GM21515 (cell line): Measurements from ENCODE around the gene CNP.
"Not testable (repeated sequence)": the region's sequence is repeated elsewhere in the genome, so short reads cannot be mapped to it uniquely, and the experiment has no call there.

Source experiments
- ATAC-seq: cut with Tn5 transposase; IDR thresholded peaks from one replicate; pipeline ENCODE4 v1.9.1; 2021; ENCODE audit not compliant: unreplicated experiment

CNP gene

DNA sequence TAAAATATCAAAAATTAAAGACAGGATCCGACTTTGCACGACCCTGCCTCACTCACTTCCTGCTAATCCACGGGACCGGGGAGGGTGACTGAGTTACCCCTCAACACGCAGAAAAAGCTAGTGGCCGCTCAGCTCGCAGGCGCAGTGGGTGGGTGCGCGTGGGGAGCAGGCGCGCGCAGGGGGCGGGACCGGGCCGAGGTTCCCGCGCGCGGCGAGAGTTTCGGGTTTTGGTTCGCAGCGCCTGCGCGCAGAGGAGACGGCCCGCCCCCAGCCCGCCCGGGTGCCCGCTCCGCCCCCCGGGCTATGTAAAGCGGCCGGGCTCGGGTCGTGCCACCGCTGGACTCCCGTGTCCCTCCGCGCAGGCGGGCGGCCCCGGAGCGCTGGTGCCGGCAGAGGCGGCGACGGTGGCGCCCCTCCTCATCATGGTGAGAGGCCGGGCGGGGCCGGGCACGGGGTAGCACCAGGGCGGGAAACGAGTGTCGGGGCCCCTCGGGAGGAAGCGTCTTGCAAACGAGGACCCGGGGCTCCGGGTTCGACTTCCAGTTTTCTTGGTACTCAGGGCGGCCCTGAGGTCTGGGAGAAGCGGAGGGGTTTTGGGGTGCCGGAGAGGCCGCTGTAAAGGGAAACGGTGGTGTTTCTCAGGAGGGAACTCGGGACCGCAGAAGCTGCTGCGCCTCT lies at the start of gene CNP:
Gene CNP, plus strand, starts transcription at position 333 of the 678 bp plus-strand sequence. Its CDS starts 90 bp downstream, at position 423.
- peak; percentile 60 for ATAC-seq

DNA sequence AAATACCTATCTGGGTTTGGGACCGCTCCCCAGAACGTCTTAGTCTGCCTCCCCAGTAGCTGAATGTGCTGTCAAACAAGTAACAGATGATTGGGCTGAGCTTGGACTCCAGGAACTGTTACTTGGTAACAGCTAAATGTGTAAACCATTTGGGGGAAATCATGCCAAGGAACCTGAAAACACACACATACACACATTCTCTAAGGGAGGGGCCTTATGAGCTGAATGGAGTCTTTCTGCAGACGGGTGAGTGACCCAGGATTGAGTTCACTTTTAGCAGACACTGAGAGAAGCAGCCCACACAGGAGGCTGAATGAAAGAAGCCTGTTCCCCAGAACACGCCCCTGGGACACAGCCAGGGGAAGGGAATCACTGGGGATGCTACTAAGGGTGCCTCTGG lies 49.4 kb upstream of the CNP start:
- no peak for ATAC-seq

GRCh38 chr17:41917679-41918313 lies 48.8 kb upstream of the CNP start:
- ATAC-seq: peak; percentile 24

DNA sequence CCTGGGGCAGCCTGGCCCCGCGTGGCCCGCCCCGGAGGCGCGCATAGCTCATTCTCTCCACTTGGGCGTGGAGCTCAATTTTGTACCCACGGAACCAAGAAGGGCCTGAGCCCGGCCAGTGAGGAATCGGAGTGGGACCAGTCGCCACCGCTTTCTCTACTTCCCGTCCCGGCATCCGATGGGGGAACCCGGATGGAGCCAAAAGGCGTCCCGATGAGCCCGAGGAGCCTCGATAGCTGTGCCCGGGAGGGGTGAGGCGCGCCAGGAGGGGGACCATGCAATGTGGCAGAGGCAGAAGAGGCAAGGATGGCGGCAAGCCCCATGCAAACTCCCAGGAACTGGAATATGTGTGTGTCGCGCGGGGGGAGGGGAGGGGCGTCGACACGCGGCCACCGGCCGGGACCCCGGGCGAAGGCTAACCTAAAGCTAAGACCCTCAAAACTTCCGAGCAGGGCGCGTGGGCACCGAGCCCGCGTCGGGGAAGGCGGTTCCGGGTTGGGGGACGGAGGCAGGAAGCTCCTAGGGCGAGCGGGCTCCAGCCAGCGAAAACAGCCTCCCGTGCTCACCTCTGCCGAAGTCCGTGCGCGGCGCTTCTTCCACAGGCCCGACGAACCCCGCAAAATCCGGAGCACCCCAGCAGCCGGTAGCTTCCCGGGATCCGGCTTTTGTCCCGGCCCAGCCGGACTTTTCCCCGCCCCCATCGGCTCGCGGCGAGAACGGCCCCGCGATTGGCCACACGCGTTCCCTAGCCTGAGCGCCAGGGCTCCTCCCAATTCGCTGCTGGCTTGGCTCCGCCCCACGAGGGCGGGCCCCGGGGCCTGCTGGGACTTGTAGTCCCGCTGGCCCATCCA lies 48.1 kb upstream of the CNP start, which contains the start of gene ACLY:
Gene ACLY, minus strand, starts transcription at position 638 of the 851 bp plus-strand sequence. CDS start 5,078 bp downstream, outside the sequence.
- peak; percentile 86 for ATAC-seq

DNA sequence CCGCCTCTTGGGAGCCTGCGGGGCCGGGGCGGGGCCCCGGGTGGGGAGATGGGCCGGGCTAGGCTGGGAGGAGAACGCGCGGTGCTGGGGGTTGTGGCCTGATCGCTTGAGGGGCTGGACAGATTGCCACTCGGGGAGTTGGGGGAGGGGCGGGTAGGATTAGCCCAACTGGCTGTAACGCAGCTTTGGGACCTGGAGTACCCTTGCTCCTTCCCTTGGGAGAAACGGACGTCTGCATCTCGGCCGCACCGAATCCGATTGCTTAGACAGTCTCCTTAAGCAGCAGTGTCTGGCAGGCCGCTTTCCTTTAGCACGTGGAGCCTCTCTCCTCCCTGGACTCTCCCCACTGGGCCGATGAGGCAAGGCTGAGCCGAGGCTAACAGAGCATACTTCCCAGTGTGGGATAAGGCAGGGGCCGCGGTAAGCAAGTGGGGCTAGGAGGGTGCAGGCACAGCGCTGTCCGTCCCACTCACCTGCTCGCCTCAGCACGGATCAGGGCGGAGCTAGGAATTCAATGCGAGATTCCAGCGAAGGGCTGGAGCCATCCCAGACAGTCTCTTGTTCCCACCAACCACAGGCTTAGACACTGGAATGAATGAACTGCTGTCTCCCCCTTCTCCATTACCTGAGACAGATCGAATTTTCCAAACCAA lies 47.3 kb upstream of the CNP start:
- ATAC-seq: peak; percentile 16

DNA sequence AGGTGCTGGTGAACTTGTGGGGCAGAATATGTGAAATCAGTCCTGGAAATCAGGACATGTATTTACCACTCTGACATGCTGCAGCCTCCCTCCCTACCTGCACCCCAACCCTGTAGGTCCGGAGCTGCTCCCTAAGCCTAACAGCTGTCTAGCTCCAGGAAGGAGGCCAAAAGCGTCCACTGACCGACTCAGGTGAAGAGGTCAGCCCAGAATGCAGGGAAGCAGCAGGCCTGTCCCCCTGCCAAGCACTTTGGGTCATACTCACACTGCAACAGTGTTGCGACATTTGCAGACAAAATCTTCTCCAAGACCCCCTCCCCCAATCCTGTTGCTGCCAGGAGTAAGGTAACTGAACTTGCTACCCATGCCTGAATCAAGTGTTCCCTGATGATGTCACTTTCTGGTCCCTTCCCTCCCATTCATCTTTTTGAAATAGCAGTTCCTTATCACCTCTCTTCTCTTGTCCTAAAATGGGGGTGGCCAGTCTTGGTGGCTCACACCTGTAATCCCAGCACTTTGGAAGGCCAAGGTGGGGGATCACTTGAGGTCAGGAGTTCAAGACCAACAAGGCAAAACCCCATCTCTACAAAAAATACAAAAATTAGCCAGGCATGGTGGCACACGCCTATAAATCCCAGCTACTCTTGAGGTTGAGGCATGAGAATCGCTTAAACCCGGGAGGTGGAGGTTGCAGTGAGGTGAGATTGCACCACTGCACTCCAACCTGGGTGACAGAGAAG lies 46.6 kb upstream of the CNP start:
- no peak for ATAC-seq

GRCh38 chr17:41920580-41920955 lies 46.0 kb upstream of the CNP start:
- ATAC-seq: no peak

DNA sequence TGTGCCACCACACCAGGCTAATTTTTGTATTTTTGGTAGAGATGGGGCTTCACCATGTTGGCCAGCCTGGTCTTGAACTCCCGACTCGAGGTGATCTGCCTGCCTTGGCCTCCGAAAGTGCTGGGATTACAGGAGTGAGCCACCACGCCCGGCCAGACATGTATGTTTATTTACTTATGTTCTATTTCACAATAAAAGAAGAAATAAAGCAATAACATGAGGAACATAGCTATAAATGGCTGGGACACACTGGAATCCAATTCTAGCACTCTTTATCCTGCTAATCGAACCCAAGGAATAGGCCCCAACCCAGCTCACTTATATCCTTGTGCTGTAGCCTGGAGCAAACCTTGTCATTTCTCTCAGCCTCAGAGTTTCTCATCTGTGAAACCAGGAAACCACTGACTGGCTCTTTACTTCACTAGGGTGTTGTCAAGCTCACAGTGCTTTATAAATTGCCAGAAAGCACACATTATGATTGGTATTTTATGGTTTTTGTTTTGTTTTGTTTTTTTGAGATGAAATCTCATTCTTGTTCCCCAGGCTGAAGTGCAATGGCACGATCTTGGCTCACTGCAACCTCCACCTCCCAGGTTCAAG lies 40.5 kb upstream of the CNP start:
- ATAC-seq: no peak

DNA sequence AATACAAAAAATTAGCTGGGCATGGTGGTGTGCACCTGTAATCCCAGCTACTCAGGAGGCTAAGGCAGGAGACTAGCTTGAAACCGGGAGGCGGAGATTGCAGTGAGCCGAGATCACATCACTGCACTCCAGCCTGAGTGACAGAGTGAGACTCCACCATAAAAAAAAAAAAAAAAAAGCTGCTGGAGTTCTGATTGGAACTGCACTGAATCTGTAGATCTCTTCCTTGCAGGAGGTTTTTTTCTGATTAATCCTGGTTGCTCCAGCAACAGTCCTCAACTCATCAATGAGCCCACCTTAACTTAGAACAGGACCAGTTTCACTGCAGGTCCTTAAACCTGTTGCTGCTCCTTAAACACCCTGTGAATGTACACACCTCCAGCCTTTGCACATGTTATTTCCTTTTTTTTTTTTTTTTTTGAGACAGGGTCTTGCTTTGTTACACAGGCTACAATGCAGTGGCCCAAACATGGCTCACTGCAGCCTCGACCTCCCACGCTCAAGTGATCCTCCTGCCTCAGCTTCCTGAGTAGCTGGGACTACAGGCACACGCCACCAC lies 37.8 kb upstream of the CNP start:
- ATAC-seq: no peak

GRCh38 chr17:41930009-41930832 lies 36.4 kb upstream of the CNP start, which contains the start of gene ODAD4:
Gene ODAD4, plus strand, starts transcription at chr17:41930617. Its CDS starts 107 bp downstream, at chr17:41930724.
- ATAC-seq: peak; percentile 92

DNA sequence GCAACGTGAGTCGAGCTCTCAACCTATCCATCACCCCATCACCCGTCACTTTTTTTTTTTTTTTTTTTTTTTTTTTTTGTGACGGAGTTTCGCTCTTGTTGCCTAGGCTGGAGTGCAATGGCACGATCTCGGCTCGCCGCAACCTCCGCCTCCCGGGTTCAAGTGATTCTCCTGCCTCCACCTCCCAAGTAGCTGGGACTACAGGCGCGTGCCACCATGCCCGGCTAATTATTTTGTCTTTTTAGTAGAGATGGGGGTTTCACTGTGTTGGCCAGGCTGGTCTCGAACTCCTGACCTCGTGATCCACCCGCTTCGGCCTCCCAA lies 35.8 kb upstream of the CNP start:
- not testable (repeated sequence) for ATAC-seq

GRCh38 chr17:41931715-41932114 lies 34.9 kb upstream of the CNP start:
- ATAC-seq: not testable (repeated sequence)

GRCh38 chr17:41932816-41933389 lies 33.7 kb upstream of the CNP start:
- no peak for ATAC-seq

GRCh38 chr17:41935641-41936040 lies 31.0 kb upstream of the CNP start:
- no peak for ATAC-seq

GRCh38 chr17:41937970-41938954 lies 28.3 kb upstream of the CNP start:
- no peak for ATAC-seq

- ATAC-seq: no peak
Measured at GRCh38 chr17:41939044-41939692, 27.4 kb upstream of the CNP start.

DNA sequence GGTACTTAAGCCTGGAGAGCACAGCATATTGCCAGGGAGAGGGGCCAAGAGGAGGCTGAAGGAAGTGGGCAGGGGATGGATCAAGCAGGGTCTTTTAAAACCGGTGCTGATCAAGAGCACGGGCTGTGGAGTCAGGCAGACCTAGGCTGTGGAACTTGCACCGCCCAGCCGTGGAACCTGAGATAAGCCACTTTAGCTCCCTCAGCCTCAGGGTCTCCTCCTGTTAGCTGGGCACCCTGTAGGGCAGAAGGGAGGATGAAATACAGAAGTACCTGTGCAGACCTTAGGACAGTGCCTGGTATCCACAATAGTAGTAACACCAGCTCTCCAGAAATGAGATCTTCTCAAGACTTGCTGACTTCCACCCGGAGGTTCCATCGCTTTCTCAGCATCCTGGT lies 26.9 kb upstream of the CNP start:
- no peak for ATAC-seq
